Neuronal stem cell (in vitro differentiated cells): ENCODE data around the gene KPNB1.

Source experiments
- DNase-seq: peaks from one replicate; pipeline ENCODE4 v3.0.0-alpha.2; 2013; ENCODE audit warnings: low spot score
- H2AFZ ChIP-seq: one replicate; pipeline ENCODE4 v1.6.1; 2013; ENCODE audit warnings: mild to moderate bottlenecking, low read length, inconsistent platforms
- H2AK5ac ChIP-seq: 2 replicates; pipeline ENCODE4 v1.6.1; 2013; ENCODE audit warnings: low read depth, mild to moderate bottlenecking, inconsistent platforms, low read length, moderate library complexity, mixed read lengths
- H2BK120ac ChIP-seq: 2 replicates; pipeline ENCODE4 v1.6.1; 2013; ENCODE audit warnings: low read depth, mild to moderate bottlenecking, inconsistent platforms, low read length, moderate library complexity, mixed read lengths
- H2BK12ac ChIP-seq: one replicate; pipeline ENCODE4 v1.6.1; 2013; ENCODE audit warnings: low read length, inconsistent platforms
- H2BK15ac ChIP-seq: 2 replicates; pipeline ENCODE4 v1.6.1; 2013; ENCODE audit warnings: mild to moderate bottlenecking, low read length, inconsistent platforms, mixed read lengths
- H2BK5ac ChIP-seq: one replicate; pipeline ENCODE4 v1.6.1; 2013; ENCODE audit warnings: inconsistent platforms, mild to moderate bottlenecking, low read length, moderate library complexity
- H3K14ac ChIP-seq: one replicate; pipeline ENCODE4 v1.6.1; 2013; ENCODE audit warnings: low read length, inconsistent platforms
- H3K18ac ChIP-seq: 2 replicates; pipeline ENCODE4 v1.6.1; 2013; ENCODE audit warnings: low read length, inconsistent platforms
- H3K23ac ChIP-seq: 2 replicates; pipeline ENCODE4 v1.6.1; 2013; ENCODE audit warnings: low read depth, mild to moderate bottlenecking, mixed read lengths, low read length, inconsistent platforms; ENCODE audit not compliant: poor library complexity
- H3K27ac ChIP-seq: replicated peaks from 3 replicates; pipeline ENCODE4 v1.5.1; 2013; ENCODE audit warnings: low read length, inconsistent platforms
- H3K27me3 ChIP-seq, 3 experiments: 2 replicates each; pipeline ENCODE4 v1.6.1; 2013; ENCODE audit warnings: low read length in 3 of 3, mild to moderate bottlenecking in 2 of 3, inconsistent platforms in 1 of 3, low read depth in 1 of 3, mixed read lengths in 1 of 3, moderate library complexity in 1 of 3; ENCODE audit not compliant: control insufficient read depth in 3 of 3, insufficient read depth in 3 of 3
- H3K36me3 ChIP-seq, 2 donors: replicated peaks in 1 of 2; 2 replicates each; pipeline ENCODE4 v1.6.1; 2013; ENCODE audit warnings: low read length in 2 of 2; ENCODE audit not compliant: control insufficient read depth in 2 of 2, insufficient read depth in 2 of 2
- H3K4ac ChIP-seq: 2 replicates; pipeline ENCODE4 v1.6.1; 2013; ENCODE audit warnings: inconsistent platforms, mild to moderate bottlenecking, low read length, moderate library complexity
- H3K4me1 ChIP-seq, 2 donors: 1 replicate in 1 of 2; 2 replicates in 1 of 2; pipeline ENCODE4 v1.6.1; 2013; ENCODE audit warnings: low read length in 2 of 2, low read depth in 1 of 2; ENCODE audit not compliant: control insufficient read depth in 2 of 2, insufficient read depth in 1 of 2
- H3K4me2 ChIP-seq: one replicate; pipeline ENCODE4 v1.6.1; 2013; ENCODE audit warnings: mild to moderate bottlenecking, low read length, inconsistent platforms; ENCODE audit not compliant: insufficient read depth, poor library complexity, severe bottlenecking
- H3K4me3 ChIP-seq, 2 donors: 2 replicates each; pipeline ENCODE4 v1.5.1; 2013; ENCODE audit warnings: low read length in 2 of 2, mild to moderate bottlenecking in 2 of 2, inconsistent platforms in 1 of 2, moderate library complexity in 1 of 2
- H3K79me1 ChIP-seq: one replicate; pipeline ENCODE4 v1.6.1; 2013; ENCODE audit warnings: low read depth, mild to moderate bottlenecking, inconsistent platforms, low read length, moderate library complexity
- H3K9ac ChIP-seq: one replicate; pipeline ENCODE4 v1.6.1; 2013; ENCODE audit warnings: mild to moderate bottlenecking, low read depth, low read length, inconsistent platforms; ENCODE audit not compliant: poor library complexity
- H3K9me3 ChIP-seq, 2 donors: replicated peaks in 1 of 2; 2 replicates each; pipeline versions ENCODE3 to v1.6.1; 2013; ENCODE audit warnings: low read length in 2 of 2, mild to moderate bottlenecking in 2 of 2, inconsistent platforms in 1 of 2, low read depth in 1 of 2, mixed read lengths in 1 of 2, moderate library complexity in 1 of 2; ENCODE audit not compliant: control insufficient read depth in 2 of 2, insufficient read depth in 1 of 2
- H4K8ac ChIP-seq: one replicate; pipeline ENCODE4 v1.6.1; 2013; ENCODE audit warnings: low read depth, mild to moderate bottlenecking, inconsistent platforms, low read length, moderate library complexity
- H4K91ac ChIP-seq: one replicate; pipeline ENCODE4 v1.6.1; 2013; ENCODE audit warnings: low read length, low read depth, mild to moderate bottlenecking, inconsistent platforms; ENCODE audit not compliant: poor library complexity
- WGBS, 2 donors: extraction: QIAGEN DNeasy Blood & Tissue Kit; methylation state at CpG; one replicate each; pipeline ENCODE4 v1.1.7; 2013; ENCODE audit warnings: missing lambda C conversion rate in 2 of 2, mixed read lengths in 1 of 2; ENCODE audit not compliant: insufficient read length in 2 of 2, insufficient replicate concordance in 1 of 2; ENCODE audit errors: extremely low coverage in 2 of 2; 5-methylcytosine and 5-hydroxymethylcytosine counted together

The KPNB1 gene

DNA sequence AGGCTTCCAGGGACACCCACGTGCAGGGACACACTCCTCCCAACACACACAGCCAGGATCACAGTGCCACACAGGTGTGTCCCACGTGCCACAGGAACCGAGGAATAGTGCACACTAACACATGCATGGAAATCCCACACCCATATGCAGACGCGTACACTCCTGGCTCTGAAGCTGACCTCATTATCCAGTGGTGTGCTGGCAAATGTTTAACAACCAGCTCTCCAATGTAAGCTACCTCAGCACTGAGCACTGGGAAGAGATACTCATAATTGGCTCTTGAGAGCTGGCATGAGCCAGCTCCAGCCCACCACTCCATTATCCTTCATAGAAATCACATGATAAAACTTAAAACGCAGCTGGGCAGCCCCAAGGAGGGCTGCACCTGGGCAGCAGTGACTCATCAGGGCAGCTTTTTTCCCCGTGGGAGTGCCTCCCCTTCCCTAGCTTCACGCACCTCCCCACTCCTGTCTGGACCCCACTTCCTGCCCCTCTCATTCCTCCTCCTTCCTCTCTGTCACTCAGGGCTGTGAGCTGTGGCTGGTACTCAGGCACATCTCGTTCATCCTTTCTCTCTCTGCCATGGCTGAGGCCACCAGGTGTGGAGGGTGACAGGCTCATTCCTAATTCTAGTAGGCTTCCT lies 68.4 kb downstream of the KPNB1 start:
- no peak overlapping the region for H2BK15ac ChIP-seq
- peak overlapping the region; percentile 16 for H3K23ac ChIP-seq
- H2BK5ac ChIP-seq: no peak overlapping the region
- H3K4me3 ChIP-seq: no peak overlapping the region
- no peak overlapping the region for H2BK120ac ChIP-seq
- no peak overlapping the region for H4K91ac ChIP-seq
- H2AK5ac ChIP-seq: peak overlapping the region; percentile 36
- H3K18ac ChIP-seq: peak overlapping the region; percentile 59
- DNase-seq: no peak
- H3K79me1 ChIP-seq: no peaks in the 10 kb centered on the region
- H3K4me2 ChIP-seq: no peak overlapping the region
- H3K9ac ChIP-seq: no peak overlapping the region
- no peak overlapping the region for H2AFZ ChIP-seq
- H2BK12ac ChIP-seq: peak overlapping the region; percentile 24
- H3K4ac ChIP-seq: peak overlapping the region; percentile 69
- peaks cover 0 to 4% of the 10 kb centered on the region in 2 donors for H3K9me3 ChIP-seq
- no peak overlapping the region for H3K27ac ChIP-seq
- WGBS, 2 donors: no CpG with 5 or more reads among the region's 9 CpGs
- H3K4me1 ChIP-seq: peaks cover 2 to 14% of the 10 kb centered on the region in 2 donors
- no peak overlapping the region for H4K8ac ChIP-seq
- peaks cover 0 to 81% (median 30%) of the 10 kb centered on the region in 3 experiments for H3K27me3 ChIP-seq
- H3K14ac ChIP-seq: peak overlapping the region; percentile 86
- H3K36me3 ChIP-seq: no peaks in the 10 kb centered on the region

DNA sequence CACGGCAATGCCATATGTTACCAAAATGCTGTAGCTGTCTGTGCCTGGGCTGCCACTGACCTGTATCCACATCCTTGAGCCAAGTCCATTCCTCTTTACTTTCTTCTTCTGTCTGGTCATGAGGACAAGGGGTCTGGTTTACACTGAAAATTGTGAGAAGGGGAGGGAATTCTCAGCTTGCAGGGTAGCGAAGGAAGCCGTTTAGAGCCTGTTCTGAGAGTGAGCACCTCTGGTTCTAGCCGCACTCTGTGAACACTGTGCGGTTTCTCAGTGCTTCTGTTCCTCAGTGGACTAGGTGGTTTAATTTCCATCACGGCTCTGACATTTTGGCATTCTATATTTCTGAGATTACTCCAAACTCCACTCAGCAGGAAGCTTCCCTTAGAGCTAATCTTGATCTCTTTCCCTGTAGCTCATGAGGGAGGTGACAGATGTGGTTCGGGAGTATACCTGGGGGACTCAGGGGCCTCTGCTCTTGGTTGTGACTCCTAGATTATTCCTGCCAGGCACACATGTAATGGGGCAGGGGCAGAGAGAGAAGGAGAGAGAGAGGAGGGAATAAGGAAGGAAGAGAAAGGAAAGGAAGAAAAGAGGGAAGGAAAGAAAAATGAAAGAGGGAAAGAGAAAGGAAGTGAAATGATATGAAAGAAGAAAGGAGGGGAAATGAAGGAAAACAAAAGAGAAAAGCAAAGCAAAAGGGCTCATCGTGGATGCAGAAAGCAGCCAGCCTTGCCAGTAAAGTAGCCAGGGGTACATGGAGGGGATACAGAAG lies 69.1 kb downstream of the KPNB1 start:
- H3K4me3 ChIP-seq: no peak overlapping the region
- H3K27me3 ChIP-seq: peaks cover 0 to 83% (median 30%) of the 10 kb centered on the region in 3 experiments
- H3K18ac ChIP-seq: peak overlapping the region; percentile 21
- no peaks in the 10 kb centered on the region for H3K79me1 ChIP-seq
- peaks cover 2 to 14% of the 10 kb centered on the region in 2 donors for H3K4me1 ChIP-seq
- H4K8ac ChIP-seq: no peak overlapping the region
- H4K91ac ChIP-seq: no peak overlapping the region
- H3K23ac ChIP-seq: no peak overlapping the region
- H3K36me3 ChIP-seq: no peaks in the 10 kb centered on the region
- no peak overlapping the region for H2AFZ ChIP-seq
- WGBS, 2 donors: no CpG with 5 or more reads among the region's 8 CpGs
- H3K9me3 ChIP-seq: peaks cover 0 to 4% of the 10 kb centered on the region in 2 donors
- no peak overlapping the region for H2BK12ac ChIP-seq
- no peak overlapping the region for H3K27ac ChIP-seq
- no peak overlapping the region for H2BK15ac ChIP-seq
- no peak overlapping the region for H3K9ac ChIP-seq
- no peak overlapping the region for H2BK120ac ChIP-seq
- no peak overlapping the region for H3K14ac ChIP-seq
- H2BK5ac ChIP-seq: no peak overlapping the region
- H3K4me2 ChIP-seq: no peak overlapping the region
- no peak overlapping the region for H3K4ac ChIP-seq
- H2AK5ac ChIP-seq: no peak overlapping the region
- no peak for DNase-seq

DNA sequence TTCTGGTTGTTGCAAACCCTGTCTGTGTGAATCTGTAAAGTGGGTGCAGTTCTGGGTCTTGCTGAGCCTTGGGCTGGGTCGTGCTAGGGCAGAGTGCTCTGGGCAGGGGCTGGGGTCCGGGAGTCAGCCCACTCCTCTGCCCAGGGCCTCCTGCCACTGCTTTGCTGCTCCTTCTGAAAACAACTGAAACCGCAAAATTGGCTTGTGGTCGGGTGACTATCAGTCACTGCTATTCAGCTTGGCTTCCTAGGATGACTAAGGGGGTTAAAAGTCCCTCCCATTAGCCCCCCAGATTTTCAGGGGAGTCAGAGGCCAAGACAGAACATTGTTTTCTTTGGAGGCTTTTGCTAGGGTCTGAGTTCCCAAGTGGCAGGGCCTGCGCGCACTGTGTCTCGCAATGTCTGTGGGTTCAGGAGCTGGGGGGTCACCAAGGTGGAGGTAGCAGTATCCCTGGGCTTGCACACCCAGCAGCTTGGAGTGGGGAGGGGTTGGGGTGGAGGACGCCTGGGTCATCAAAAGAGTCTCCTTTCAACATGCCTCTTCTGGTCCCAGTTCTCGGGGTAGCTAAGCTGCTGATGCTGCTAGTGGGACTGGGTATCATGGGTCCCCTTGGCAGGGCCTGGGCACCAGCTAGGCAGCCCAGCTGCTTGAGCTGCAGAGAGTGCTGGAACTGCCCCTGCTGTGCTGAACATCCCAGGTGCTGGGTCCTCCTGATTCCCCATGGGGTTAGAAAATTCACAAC lies 69.9 kb downstream of the KPNB1 start:
- Histone ChIP-seq H2AFZ (no peak overlapping the region), H3K36me3 (no peaks in the 10 kb centered on the region), H3K27me3 (peaks cover 0 to 87% (median 30%) of the 10 kb centered on the region in 3 experiments), H3K4me3 (no peak overlapping the region), H2BK5ac (no peak overlapping the region), H3K9ac (no peak overlapping the region), H3K23ac (peak overlapping the region; percentile 46), H4K8ac (no peak overlapping the region), H3K27ac (no peak overlapping the region), H3K4ac (no peak overlapping the region), H3K4me1 (peaks cover 2 to 11% of the 10 kb centered on the region in 2 donors), H2BK12ac (no peak overlapping the region), H2BK120ac (no peak overlapping the region), H3K79me1 (no peaks in the 10 kb centered on the region), H4K91ac (no peak overlapping the region), H3K14ac (no peak overlapping the region), H3K18ac (peak overlapping the region; percentile 21), H2AK5ac (peak overlapping the region; percentile 27), H3K9me3 (peaks cover 0 to 4% of the 10 kb centered on the region in 2 donors), H2BK15ac (peak overlapping the region; percentile 72), H3K4me2 (peak overlapping the region; percentile 3)
- DNase-seq: no peak
- no CpG with 5 or more reads among the region's 9 CpGs for WGBS, 2 donors

DNA sequence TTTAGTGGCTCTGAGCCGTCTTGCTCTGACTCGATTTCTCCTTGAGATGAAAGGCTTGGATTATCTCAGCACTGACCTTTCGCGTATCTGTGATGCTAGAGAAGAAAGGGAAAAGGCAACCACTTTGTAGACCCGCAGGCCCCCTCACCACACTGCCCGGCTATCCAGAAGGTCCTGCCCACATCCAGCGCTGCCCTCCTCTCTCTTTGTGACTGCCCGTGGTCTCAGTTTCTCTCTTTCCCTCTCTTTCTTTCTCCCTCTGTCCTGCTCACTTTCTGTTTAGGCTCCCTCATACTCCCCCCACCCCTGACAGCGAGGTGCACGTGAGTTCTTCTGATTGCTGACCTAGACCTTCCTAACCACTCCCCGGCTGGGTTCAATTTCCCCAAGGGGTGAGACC lies 70.5 kb downstream of the KPNB1 start:
- no peaks in the 10 kb centered on the region for H3K36me3 ChIP-seq
- no peak overlapping the region for H4K91ac ChIP-seq
- H4K8ac ChIP-seq: no peak overlapping the region
- H2BK15ac ChIP-seq: peak overlapping the region; percentile 72
- peak overlapping the region; percentile 3 for H3K4me2 ChIP-seq
- H2BK12ac ChIP-seq: no peak overlapping the region
- H2BK120ac ChIP-seq: no peak overlapping the region
- no peak overlapping the region for H3K23ac ChIP-seq
- DNase-seq: no peak
- H3K79me1 ChIP-seq: no peaks in the 10 kb centered on the region
- H3K9ac ChIP-seq: no peak overlapping the region
- peaks cover 2 to 10% of the 10 kb centered on the region in 2 donors for H3K4me1 ChIP-seq
- H3K4ac ChIP-seq: no peak overlapping the region
- peaks cover 0 to 4% of the 10 kb centered on the region in 2 donors for H3K9me3 ChIP-seq
- no peak overlapping the region for H3K18ac ChIP-seq
- no peak overlapping the region for H2AK5ac ChIP-seq
- WGBS, 2 donors: no CpG with 5 or more reads among the region's 11 CpGs
- peaks cover 0 to 90% (median 29%) of the 10 kb centered on the region in 3 experiments for H3K27me3 ChIP-seq
- H3K27ac ChIP-seq: no peak overlapping the region
- no peak overlapping the region for H3K4me3 ChIP-seq
- no peak overlapping the region for H2AFZ ChIP-seq
- H3K14ac ChIP-seq: no peak overlapping the region
- H2BK5ac ChIP-seq: no peak overlapping the region
